OCI-LY1 (cell line): ENCODE measurements around the gene PBX3.

ENCODE experiments used
- H2AFZ ChIP-seq: fragments of 200-600 bp; sonication (generic), shearing (Covaris generic); 2 replicates; pipeline ENCODE4 v1.6.0; 2014; ENCODE audit warnings: antibody characterized with exemption, mild to moderate bottlenecking, low read length
- H3F3A ChIP-seq: fragments of 200-600 bp; sonication (generic), shearing (Covaris generic); 2 replicates; pipeline ENCODE4 v1.6.0; 2014; ENCODE audit warnings: mild to moderate bottlenecking, antibody characterized with exemption, low read length, moderate library complexity; ENCODE audit not compliant: insufficient read depth
- H3K27ac ChIP-seq: fragments of 200-600 bp; sonication (generic); 2 replicates; pipeline ENCODE4 v1.5.1; 2014; ENCODE audit warnings: low read length, mixed run types, mild to moderate bottlenecking, low read depth; ENCODE audit not compliant: poor library complexity, severe bottlenecking
- H3K27me3 ChIP-seq: fragments of 200-600 bp; sonication (generic); 2 replicates; pipeline ENCODE4 v1.6.0; 2014; ENCODE audit warnings: antibody characterized with exemption, mild to moderate bottlenecking, low read length, moderate library complexity; ENCODE audit not compliant: insufficient read depth
- H3K36me3 ChIP-seq: fragments of 200-600 bp; sonication (generic); 2 replicates; pipeline ENCODE4 v1.6.1; 2014; ENCODE audit warnings: mild to moderate bottlenecking, antibody characterized with exemption, low read length, moderate library complexity, mixed read lengths; ENCODE audit not compliant: insufficient read depth
- H3K4me1 ChIP-seq: fragments of 200-600 bp; sonication (generic); 2 replicates; pipeline ENCODE4 v1.5.1; 2014; ENCODE audit warnings: mild to moderate bottlenecking, low read length, moderate library complexity; ENCODE audit not compliant: insufficient read depth, severe bottlenecking
- H3K4me2 ChIP-seq: fragments of 200-600 bp; sonication (generic), shearing (Covaris generic); 2 replicates; pipeline ENCODE4 v1.6.1; 2014; ENCODE audit warnings: low read length
- H3K4me3 ChIP-seq: fragments of 200-600 bp; sonication (generic); 2 replicates; pipeline ENCODE4 v1.5.1; 2014; ENCODE audit warnings: low read length, low read depth, mild to moderate bottlenecking, mixed read lengths; ENCODE audit not compliant: poor library complexity, severe bottlenecking
- H3K79me2 ChIP-seq: fragments of 200-600 bp; shearing (Covaris generic); 2 replicates; pipeline ENCODE4 v1.6.1; 2016; ENCODE audit warnings: mixed run types, low read length, mixed read lengths; ENCODE audit not compliant: insufficient read depth
- H3K9ac ChIP-seq: fragments of 200-600 bp; sonication (generic), shearing (Covaris generic); 2 replicates; pipeline ENCODE4 v1.6.1; 2014; ENCODE audit warnings: mild to moderate bottlenecking, low read length, mixed read lengths
- H3K9me2 ChIP-seq: fragments of 200-600 bp; sonication (generic), shearing (Covaris generic); 2 replicates; pipeline ENCODE4 v1.6.1; 2014; ENCODE audit warnings: low read depth, mild to moderate bottlenecking, low read length, mixed read lengths
- H3K9me3 ChIP-seq: fragments of 200-600 bp; shearing (Covaris generic); 2 replicates; pipeline ENCODE4 v1.6.1; 2014; ENCODE audit warnings: low read length, mixed read lengths
- H4K20me1 ChIP-seq: fragments of 200-600 bp; sonication (generic), shearing (Covaris generic); 2 replicates; pipeline ENCODE4 v1.6.0; 2016; ENCODE audit warnings: mild to moderate bottlenecking, low read length; ENCODE audit not compliant: insufficient read depth
- EZH2 ChIP-seq: fragments of 200-600 bp; sonication (generic), shearing (Covaris generic); IDR thresholded peaks from 2 replicates; pipeline ENCODE4 v1.8.0; 2017; ENCODE audit warnings: borderline replicate concordance, mixed run types, mild to moderate bottlenecking, antibody characterized with exemption, low read length, moderate library complexity, mixed read lengths
- TF ChIP-seq, protein P1 (sequence below): fragments of 200-600 bp; sonication (generic), shearing (Covaris generic); IDR thresholded peaks from 2 replicates; pipeline ENCODE4 v1.5.1; 2017; ENCODE audit warnings: mild to moderate bottlenecking, antibody characterized with exemption, low read length, moderate library complexity, mixed read lengths

Gene PBX3

DNA sequence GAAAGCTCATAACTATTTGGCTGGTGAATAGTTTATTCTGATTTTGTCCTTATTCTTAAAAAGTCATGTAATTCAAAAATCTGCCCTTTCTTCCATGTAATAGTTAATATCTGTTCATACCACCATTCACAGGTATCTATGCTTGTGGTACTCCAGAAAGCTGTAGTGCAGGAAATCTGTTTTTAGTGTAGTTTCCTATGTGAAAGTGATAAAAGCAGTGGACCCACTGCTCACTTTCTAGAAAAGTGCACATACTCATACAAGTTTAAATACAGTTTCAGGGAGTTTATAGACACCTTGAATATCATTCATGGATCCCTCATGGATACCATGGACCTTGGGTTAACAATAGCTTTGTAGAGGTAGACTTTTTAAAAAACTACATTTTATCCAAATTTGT, 20.2 kb downstream of the PBX3 start:
- no peaks in the 10 kb centered on the region for H3K4me1 ChIP-seq
- H3K4me3 ChIP-seq = no peak overlapping the region
- no peak overlapping the region for H3K27ac ChIP-seq
- peaks cover 3% of the 10 kb centered on the region; the same call in 1 of the 2 replicates for H3F3A ChIP-seq
- H3K9ac ChIP-seq = no peak overlapping the region
- no peaks in the 10 kb centered on the region for H3K9me3 ChIP-seq
- no peak overlapping the region for H3K4me2 ChIP-seq
- TF ChIP-seq EZH2 = no peak
- TF ChIP-seq, protein P1, sequence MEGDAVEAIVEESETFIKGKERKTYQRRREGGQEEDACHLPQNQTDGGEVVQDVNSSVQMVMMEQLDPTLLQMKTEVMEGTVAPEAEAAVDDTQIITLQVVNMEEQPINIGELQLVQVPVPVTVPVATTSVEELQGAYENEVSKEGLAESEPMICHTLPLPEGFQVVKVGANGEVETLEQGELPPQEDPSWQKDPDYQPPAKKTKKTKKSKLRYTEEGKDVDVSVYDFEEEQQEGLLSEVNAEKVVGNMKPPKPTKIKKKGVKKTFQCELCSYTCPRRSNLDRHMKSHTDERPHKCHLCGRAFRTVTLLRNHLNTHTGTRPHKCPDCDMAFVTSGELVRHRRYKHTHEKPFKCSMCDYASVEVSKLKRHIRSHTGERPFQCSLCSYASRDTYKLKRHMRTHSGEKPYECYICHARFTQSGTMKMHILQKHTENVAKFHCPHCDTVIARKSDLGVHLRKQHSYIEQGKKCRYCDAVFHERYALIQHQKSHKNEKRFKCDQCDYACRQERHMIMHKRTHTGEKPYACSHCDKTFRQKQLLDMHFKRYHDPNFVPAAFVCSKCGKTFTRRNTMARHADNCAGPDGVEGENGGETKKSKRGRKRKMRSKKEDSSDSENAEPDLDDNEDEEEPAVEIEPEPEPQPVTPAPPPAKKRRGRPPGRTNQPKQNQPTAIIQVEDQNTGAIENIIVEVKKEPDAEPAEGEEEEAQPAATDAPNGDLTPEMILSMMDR = no peak
- H3K9me2 ChIP-seq = no peaks in the 10 kb centered on the region
- no peaks in the 10 kb centered on the region for H4K20me1 ChIP-seq
- H3K36me3 ChIP-seq = no peaks in the 10 kb centered on the region; the same call in 1 of the 2 replicates
- no peaks in the 10 kb centered on the region for H3K27me3 ChIP-seq
- no peak overlapping the region for H2AFZ ChIP-seq
- H3K79me2 ChIP-seq = peaks cover 11% of the 10 kb centered on the region; the same call in 1 of the 2 replicates

DNA sequence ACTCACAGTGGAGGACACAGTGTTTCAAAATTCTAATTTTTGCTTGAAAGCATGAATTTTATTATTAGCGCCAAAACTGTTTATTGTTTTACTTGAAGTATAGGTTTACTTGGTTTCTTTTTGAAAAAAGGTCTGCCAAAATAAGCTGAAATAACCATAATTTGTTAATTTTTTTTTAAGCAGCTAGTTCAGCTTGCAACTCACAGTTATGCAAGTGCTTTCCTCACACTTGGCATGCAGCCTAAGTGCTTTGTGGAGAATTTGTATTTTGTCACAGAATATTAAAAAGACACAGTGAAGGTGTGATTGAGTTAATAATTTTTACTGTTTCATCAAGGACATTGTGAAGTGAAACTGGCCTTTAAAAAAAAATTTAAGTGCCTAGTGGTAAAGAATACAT, 21.6 kb downstream of the PBX3 start:
- H3K9ac ChIP-seq = no peak overlapping the region
- no peak overlapping the region for H3K4me2 ChIP-seq
- H3K4me1 ChIP-seq = no peaks in the 10 kb centered on the region
- peaks cover 11% of the 10 kb centered on the region; the same call in 1 of the 2 replicates for H3K79me2 ChIP-seq
- no peaks in the 10 kb centered on the region; the same call in 1 of the 2 replicates for H3K36me3 ChIP-seq
- H3K27me3 ChIP-seq = no peaks in the 10 kb centered on the region
- TF ChIP-seq, protein P1 = no peak
- no peak for TF ChIP-seq EZH2
- peaks cover 3% of the 10 kb centered on the region; the same call in 1 of the 2 replicates for H3F3A ChIP-seq
- no peaks in the 10 kb centered on the region for H3K9me2 ChIP-seq
- no peak overlapping the region for H3K27ac ChIP-seq
- no peaks in the 10 kb centered on the region for H3K9me3 ChIP-seq
- H4K20me1 ChIP-seq = no peaks in the 10 kb centered on the region
- H3K4me3 ChIP-seq = no peak overlapping the region
- H2AFZ ChIP-seq = no peak overlapping the region

DNA sequence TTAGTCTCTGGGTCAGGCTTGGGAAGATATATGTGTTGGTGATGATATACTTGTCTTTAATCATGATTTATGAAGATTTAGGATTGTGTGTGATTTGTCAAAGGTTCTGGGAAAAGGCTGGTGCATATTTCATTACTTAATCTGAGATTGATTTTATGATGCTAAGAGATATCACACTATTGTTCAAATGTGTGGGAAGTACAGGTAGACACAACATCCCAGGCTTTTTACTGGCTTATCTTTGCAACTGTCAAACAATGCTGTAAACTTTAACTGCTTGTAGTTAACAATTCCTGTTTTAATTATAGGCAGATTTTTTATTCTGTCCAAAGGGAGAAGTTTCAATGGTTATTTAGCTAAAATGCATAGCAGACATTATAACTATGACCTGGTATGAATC, 23.9 kb downstream of the PBX3 start:
- H4K20me1 ChIP-seq = no peaks in the 10 kb centered on the region
- TF ChIP-seq, protein P1 = no peak
- no peak for TF ChIP-seq EZH2
- no peaks in the 10 kb centered on the region; the same call in 1 of the 2 replicates for H3F3A ChIP-seq
- H3K27ac ChIP-seq = no peak overlapping the region
- H3K9ac ChIP-seq = no peak overlapping the region
- H3K4me3 ChIP-seq = no peak overlapping the region
- no peaks in the 10 kb centered on the region for H3K9me2 ChIP-seq
- H3K4me2 ChIP-seq = no peak overlapping the region
- H3K79me2 ChIP-seq = peaks cover 12% of the 10 kb centered on the region
- H3K27me3 ChIP-seq = no peaks in the 10 kb centered on the region
- no peak overlapping the region for H2AFZ ChIP-seq
- no peaks in the 10 kb centered on the region for H3K4me1 ChIP-seq
- H3K36me3 ChIP-seq = peaks cover 5% of the 10 kb centered on the region; the same call in 1 of the 2 replicates
- no peaks in the 10 kb centered on the region for H3K9me3 ChIP-seq
